Hepatocyte (in vitro differentiated cells): ENCODE data around the gene ARHGAP35. TPM values are rescaled to one million over a fixed set of nuclear protein-coding genes. Genes with fewer than 3 reads are reported as not detected.

ENCODE experiments used
- DNase-seq: peaks from one replicate; pipeline ENCODE4 v3.0.0-alpha.2; 2016; ENCODE audit warnings: low spot score
- H2AFZ ChIP-seq: fragments of 200-600 bp; sonication (generic); 2 replicates; pipeline ENCODE4 v1.6.0; 2016; ENCODE audit warnings: antibody characterized with exemption, mild to moderate bottlenecking
- H3K27ac ChIP-seq: fragments of 200-600 bp; sonication (generic); 2 replicates; pipeline ENCODE4 v1.5.1; 2016; ENCODE audit warnings: mild to moderate bottlenecking
- H3K27me3 ChIP-seq: fragments of 200-600 bp; sonication (generic); 2 replicates; pipeline ENCODE4 v1.6.1; 2016
- H3K36me3 ChIP-seq: fragments of 200-600 bp; sonication (generic); replicated peaks from 2 replicates; pipeline ENCODE4 v1.5.1; 2016; ENCODE audit warnings: low read depth; ENCODE audit not compliant: insufficient read depth
- H3K4me1 ChIP-seq: fragments of 200-600 bp; sonication (generic); 2 replicates; pipeline ENCODE4 v1.5.1; 2016; ENCODE audit warnings: mild to moderate bottlenecking, moderate library complexity; ENCODE audit not compliant: insufficient read depth
- H3K4me2 ChIP-seq: fragments of 200-600 bp; sonication (generic); 2 replicates; pipeline ENCODE4 v1.6.0; 2016
- H3K4me3 ChIP-seq: fragments of 200-600 bp; sonication (generic); 2 replicates; pipeline ENCODE4 v1.5.1; 2016; ENCODE audit warnings: mild to moderate bottlenecking
- H3K79me2 ChIP-seq: fragments of 200-600 bp; sonication (generic); 2 replicates; pipeline ENCODE4 v1.6.0; 2017; ENCODE audit warnings: mild to moderate bottlenecking
- H3K9me2 ChIP-seq: fragments of 200-600 bp; sonication (generic); replicated peaks from 2 replicates; pipeline ENCODE4 v1.6.0; 2017; ENCODE audit warnings: mild to moderate bottlenecking; ENCODE audit not compliant: insufficient read depth
- H3K9me3 ChIP-seq: fragments of 200-600 bp; sonication (generic); 2 replicates; pipeline ENCODE4 v1.5.1; 2016; ENCODE audit warnings: low read depth, mild to moderate bottlenecking
- H4K20me1 ChIP-seq: fragments of 200-600 bp; sonication (generic); 2 replicates; pipeline ENCODE4 v1.6.0; 2016; ENCODE audit warnings: mild to moderate bottlenecking; ENCODE audit not compliant: insufficient read depth, poor library complexity, severe bottlenecking
- EZH2 ChIP-seq: fragments of 200-600 bp; sonication (generic); IDR thresholded peaks from 2 replicates; pipeline ENCODE4 v1.6.1; 2016; ENCODE audit warnings: antibody characterized with exemption, mild to moderate bottlenecking, borderline replicate concordance
- EZH2phosphoT487 ChIP-seq: fragments of 200-600 bp; sonication (generic); IDR thresholded peaks from one replicate; pipeline ENCODE4 v1.6.1; 2018; ENCODE audit warnings: antibody characterized with exemption, mild to moderate bottlenecking, low read depth, moderate library complexity; ENCODE audit not compliant: unreplicated experiment, severe bottlenecking
- WGBS: methylation state at CpG from one replicate; pipeline ENCODE4 v1.1.6; 2016; ENCODE audit warnings: low lambda C conversion rate; ENCODE audit errors: missing lambda C conversion rate; 5-methylcytosine and 5-hydroxymethylcytosine counted together
- polyA plus RNA-seq: library from polyadenylated mRNA; unstranded; fragments of >200 nt; fragmentation: Nextera tagmentation; extraction: Ambion mirVana; gene quantifications from 2 replicates; pipeline ENCODE4 v1.2.1, GENCODE V29; 2016
- total RNA-seq: library from RNA; depleted of rRNA; stranded (reverse); fragments of >200 nt; gene quantifications from 2 replicates; pipeline ENCODE4 v1.2.3, GENCODE V29; 2014
- TF ChIP-seq, protein P1 (sequence below): fragments of 200-600 bp; sonication (generic); IDR thresholded peaks from 2 replicates; pipeline ENCODE4 v1.5.1; 2016; ENCODE audit warnings: antibody characterized with exemption, mild to moderate bottlenecking; ENCODE audit not compliant: poor library complexity

Gene ARHGAP35
- total and polyA plus RNA-seq, 2 experiments from 2014 or later = 18.6 to 48.1 TPM

DNA sequence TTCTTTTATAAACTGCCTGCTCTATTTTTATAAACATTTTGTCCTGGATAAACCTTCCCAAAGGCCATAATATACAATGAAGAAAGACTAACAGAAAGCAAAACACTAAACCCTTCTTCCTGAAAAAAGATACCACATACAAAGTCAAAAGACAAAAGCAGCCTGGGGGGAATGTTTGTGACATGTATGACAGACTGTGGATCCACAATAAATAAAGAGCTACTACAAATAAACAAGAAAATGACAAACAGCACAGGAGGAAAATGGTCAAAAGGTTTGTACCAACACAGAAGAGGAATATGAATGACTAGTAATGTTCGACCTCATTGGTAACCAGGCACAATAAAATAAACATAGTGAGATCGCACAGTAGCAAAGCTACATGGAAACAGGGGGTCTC lies 29.9 kb upstream of the ARHGAP35 start:
- Histone ChIP-seq H3K4me3 (no peak overlapping the region), H3K9me2 (no peaks in the 10 kb centered on the region), H3K27me3 (no peaks in the 10 kb centered on the region), H2AFZ (no peak overlapping the region), H3K36me3 (no peaks in the 10 kb centered on the region), H4K20me1 (no peaks in the 10 kb centered on the region), H3K79me2 (no peaks in the 10 kb centered on the region), H3K9me3 (no peaks in the 10 kb centered on the region), H3K4me2 (no peak overlapping the region), H3K4me1 (peaks cover 4% of the 10 kb centered on the region), H3K27ac (no peak overlapping the region)
- no peak for DNase-seq
- WGBS = 100% methylated on average over 2 of the region's 2 CpGs
- TF ChIP-seq EZH2 = no peak
- TF ChIP-seq, protein P1, sequence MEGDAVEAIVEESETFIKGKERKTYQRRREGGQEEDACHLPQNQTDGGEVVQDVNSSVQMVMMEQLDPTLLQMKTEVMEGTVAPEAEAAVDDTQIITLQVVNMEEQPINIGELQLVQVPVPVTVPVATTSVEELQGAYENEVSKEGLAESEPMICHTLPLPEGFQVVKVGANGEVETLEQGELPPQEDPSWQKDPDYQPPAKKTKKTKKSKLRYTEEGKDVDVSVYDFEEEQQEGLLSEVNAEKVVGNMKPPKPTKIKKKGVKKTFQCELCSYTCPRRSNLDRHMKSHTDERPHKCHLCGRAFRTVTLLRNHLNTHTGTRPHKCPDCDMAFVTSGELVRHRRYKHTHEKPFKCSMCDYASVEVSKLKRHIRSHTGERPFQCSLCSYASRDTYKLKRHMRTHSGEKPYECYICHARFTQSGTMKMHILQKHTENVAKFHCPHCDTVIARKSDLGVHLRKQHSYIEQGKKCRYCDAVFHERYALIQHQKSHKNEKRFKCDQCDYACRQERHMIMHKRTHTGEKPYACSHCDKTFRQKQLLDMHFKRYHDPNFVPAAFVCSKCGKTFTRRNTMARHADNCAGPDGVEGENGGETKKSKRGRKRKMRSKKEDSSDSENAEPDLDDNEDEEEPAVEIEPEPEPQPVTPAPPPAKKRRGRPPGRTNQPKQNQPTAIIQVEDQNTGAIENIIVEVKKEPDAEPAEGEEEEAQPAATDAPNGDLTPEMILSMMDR = no peak
- TF ChIP-seq EZH2phosphoT487 = no peak

DNA sequence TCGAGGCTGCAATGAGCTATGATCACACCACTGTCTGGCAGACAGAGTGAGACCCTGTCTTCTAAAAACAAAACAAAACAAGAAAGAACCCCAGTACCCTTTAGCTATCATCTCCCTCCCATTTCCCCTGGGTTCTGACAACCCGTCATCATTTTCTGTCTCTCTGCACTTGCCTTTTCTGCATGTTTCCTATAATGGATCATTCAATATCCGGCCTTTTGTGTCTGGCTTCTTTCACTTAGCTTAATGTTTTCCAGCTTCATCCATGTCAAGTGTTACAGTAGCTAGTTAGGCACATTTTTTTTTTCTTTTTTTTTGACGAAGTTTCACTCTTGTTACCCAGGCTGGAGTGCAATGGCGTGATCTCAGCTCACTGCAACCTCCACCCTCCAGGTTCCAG lies 26.7 kb upstream of the ARHGAP35 start:
- TF ChIP-seq EZH2phosphoT487 = no peak
- TF ChIP-seq, protein P1 = no peak
- Histone ChIP-seq H3K9me2 (no peaks in the 10 kb centered on the region), H3K4me3 (no peak overlapping the region), H3K27me3 (no peaks in the 10 kb centered on the region), H2AFZ (no peak overlapping the region), H3K9me3 (no peaks in the 10 kb centered on the region), H3K27ac (no peak overlapping the region), H4K20me1 (no peaks in the 10 kb centered on the region), H3K4me1 (peaks cover 4% of the 10 kb centered on the region), H3K79me2 (no peaks in the 10 kb centered on the region), H3K36me3 (no peaks in the 10 kb centered on the region), H3K4me2 (no peak overlapping the region)
- DNase-seq = no peak
- WGBS = 80% methylated on average over 5 of the region's 5 CpGs

- H3K36me3 ChIP-seq = no peaks in the 10 kb centered on the region
- no peak overlapping the region for H3K4me3 ChIP-seq
- H3K4me1 ChIP-seq = no peaks in the 10 kb centered on the region
- no peaks in the 10 kb centered on the region for H3K27me3 ChIP-seq
- no peak for DNase-seq
- no peaks in the 10 kb centered on the region for H3K9me3 ChIP-seq
- 98% methylated on average over 6 of the region's 6 CpGs for WGBS
- no peaks in the 10 kb centered on the region for H3K79me2 ChIP-seq
- no peak overlapping the region for H2AFZ ChIP-seq
- no peaks in the 10 kb centered on the region for H3K9me2 ChIP-seq
- TF ChIP-seq, protein P1 = no peak
- no peak for TF ChIP-seq EZH2
- no peak for TF ChIP-seq EZH2phosphoT487
- no peak overlapping the region for H3K4me2 ChIP-seq
- no peak overlapping the region for H3K27ac ChIP-seq
- no peaks in the 10 kb centered on the region for H4K20me1 ChIP-seq
These were observed 25.8 kb upstream of the ARHGAP35 start for GRCh38 chr19:46834984-46835383.

- Histone ChIP-seq H3K9me2 (no peaks in the 10 kb centered on the region), H3K79me2 (peaks cover under 1% of the 10 kb centered on the region), H2AFZ (no peak overlapping the region), H3K9me3 (no peaks in the 10 kb centered on the region), H3K4me3 (no peak overlapping the region), H3K27me3 (no peaks in the 10 kb centered on the region), H3K27ac (no peak overlapping the region), H4K20me1 (no peaks in the 10 kb centered on the region), H3K4me2 (no peak overlapping the region), H3K4me1 (peaks cover 3% of the 10 kb centered on the region), H3K36me3 (no peaks in the 10 kb centered on the region)
- TF ChIP-seq EZH2 (no peak), EZH2phosphoT487 (no peak)
- TF ChIP-seq, protein P1 = no peak
- WGBS = 96% methylated on average over 13 of the region's 20 CpGs
- DNase-seq = no peak
These were observed 22.6 kb upstream of the ARHGAP35 start for GRCh38 chr19:46838160-46838559.
